HG03571 (cell line): ENCODE data around the gene CNOT4.
"Not testable (repeated sequence)": the region's sequence is repeated elsewhere in the genome, so short reads cannot be mapped to it uniquely, and the experiment has no call there.

ENCODE experiments used
- ATAC-seq: cut with Tn5 transposase; IDR thresholded peaks from one replicate; pipeline ENCODE4 v1.9.1; 2021; ENCODE audit not compliant: unreplicated experiment

The CNOT4 gene

GRCh38 chr7:135328526-135328925, 181.4 kb downstream of the CNOT4 start:
- no peak for ATAC-seq

GRCh38 chr7:135328053-135328452, 181.8 kb downstream of the CNOT4 start:
- no peak for ATAC-seq

- no peak for ATAC-seq
Observed at GRCh38 chr7:135327458-135327857, 182.4 kb downstream of the CNOT4 start.

DNA sequence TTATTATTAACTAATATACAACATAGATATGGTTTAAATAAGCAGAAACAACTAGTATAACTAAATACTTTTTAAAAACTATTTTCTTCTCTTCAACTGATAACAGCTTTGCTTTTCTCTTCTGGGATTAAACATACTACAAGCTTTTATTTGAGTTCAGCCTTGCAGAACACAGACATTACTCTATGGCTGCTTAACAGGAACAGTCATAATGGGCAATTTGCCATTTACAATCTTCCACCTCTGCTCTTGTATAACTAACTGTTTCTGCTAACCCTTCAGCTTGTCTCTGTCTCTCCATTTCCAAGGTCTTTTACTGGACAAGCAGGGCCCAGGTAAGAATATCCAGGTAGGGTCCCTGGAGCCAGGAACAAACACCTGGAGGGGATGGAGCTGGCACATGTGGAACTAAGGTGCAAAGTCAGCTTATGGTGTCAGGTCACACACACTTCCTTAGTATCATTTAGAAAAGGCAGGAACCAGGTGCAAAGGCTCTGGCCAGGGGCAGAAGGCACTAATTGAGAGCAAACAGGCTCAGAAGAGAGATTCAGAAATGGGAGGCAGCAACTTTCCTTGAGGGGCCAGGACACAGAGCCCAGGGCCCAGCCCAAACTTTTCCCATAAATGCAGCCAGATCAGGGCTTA, 183.1 kb downstream of the CNOT4 start:
- no peak for ATAC-seq

- ATAC-seq, result no peak
Observed at GRCh38 chr7:135322571-135323340, 187.1 kb downstream of the CNOT4 start.

DNA sequence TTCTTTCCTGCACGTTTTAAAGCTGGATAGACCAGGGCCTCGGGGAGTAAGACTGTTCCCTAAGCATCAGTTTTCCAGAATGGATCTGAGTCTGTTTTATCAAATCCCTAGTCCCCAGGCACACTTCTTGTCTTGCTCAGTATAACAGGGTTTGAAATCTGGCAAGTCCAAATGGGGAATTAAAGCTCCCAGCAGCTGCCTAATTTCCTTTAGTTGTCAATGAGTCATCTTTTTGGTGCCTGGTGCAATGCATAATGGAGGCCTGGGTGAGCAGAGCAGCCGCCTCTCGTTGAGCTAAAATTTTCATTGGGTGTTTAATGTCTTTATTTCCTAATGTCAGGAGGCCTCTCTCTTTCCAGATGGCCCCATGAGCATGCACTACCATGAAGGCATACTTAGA, 188.3 kb downstream of the CNOT4 start:
- no peak for ATAC-seq

GRCh38 chr7:135320953-135321352, 188.9 kb downstream of the CNOT4 start:
- ATAC-seq, result not testable (repeated sequence)

DNA sequence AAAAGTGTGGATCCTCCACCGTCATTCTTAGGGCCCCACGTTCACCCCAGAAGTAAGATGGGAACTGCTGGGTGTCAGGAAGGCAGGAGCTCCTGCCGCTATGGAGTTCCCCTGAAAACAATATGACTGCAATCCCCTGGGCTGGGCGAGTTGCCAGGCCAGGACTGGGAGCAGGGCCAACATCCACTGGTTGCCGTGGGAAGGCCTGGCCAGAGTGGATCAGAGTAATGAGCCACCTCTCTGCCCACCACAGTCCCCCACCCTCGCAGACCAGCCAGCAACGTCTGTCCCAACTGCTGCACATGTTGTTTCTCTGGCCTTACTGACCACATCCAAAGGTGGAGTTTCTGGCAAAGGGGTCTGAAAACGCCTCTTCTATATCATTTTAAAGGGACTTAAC, 189.6 kb downstream of the CNOT4 start:
- ATAC-seq, result no peak

GRCh38 chr7:135317676-135318325, 192.1 kb downstream of the CNOT4 start:
- ATAC-seq, result no peak

DNA sequence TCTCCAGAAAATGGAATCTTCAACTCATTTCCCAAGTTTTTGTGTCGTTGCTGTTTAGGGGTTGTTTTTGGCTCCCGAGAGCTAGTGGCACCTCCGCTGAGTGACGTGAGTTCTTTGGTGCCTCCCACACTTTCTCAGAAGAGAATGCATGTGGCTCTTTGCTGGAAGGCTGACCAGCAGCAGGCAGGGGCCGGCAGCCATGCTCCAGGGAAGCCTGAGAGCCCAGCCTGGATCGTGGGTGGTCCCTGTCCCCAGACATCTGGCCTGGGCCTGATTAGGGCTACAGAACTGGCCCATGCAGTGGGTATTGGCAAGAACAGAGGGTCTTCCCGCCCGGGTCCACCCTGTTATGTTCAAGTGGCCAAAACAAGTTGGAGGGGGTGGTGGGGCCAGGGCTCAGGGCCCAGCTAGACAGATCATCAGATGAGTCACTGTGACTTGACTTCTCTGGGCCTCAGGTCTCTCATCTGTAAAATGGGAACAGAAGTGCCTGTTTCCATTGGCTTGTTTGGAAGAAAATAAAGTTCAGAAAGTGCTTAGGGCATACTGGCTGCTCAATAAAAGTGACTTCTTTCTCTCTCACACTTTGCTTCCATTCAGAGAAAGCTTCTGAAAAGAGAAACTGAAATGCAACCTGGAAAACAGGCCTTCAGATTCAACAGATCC, 193.1 kb downstream of the CNOT4 start:
- ATAC-seq, result no peak

DNA sequence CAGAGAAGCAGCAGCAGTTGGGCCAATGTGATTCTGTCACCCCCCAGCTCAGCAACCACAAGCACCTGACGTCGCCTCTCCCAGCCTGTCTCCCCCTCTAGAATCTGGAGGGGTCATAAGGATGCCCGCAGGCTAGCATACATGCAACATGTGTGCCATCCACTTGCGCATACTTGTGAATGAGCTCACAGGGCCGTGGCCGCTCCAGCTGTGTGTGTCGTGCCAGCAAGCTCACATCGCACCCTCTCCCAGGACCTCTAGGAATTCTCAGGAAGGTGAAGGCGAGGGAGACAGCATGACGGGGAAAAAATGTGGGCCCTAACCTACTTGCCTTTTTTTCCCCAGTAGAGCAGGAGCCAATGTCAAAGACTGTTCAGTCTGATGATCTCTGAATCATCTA, 195.9 kb downstream of the CNOT4 start:
- ATAC-seq, result no peak
